Sciatic nerve (tissue), 2 donors: ENCODE measurements around the gene MAN1A1. TPM values are rescaled to one million over a fixed set of nuclear protein-coding genes. Genes with fewer than 3 reads are reported as not detected.
"Not testable (repeated sequence)": the region's sequence is repeated elsewhere in the genome, so short reads cannot be mapped to it uniquely, and the experiment has no call there.

Experiments used
- ATAC-seq: fragments of 200-7000 bp; cut with Tn5 transposase; one replicate; pipeline ENCODE4 v1.9.1; 2020; ENCODE audit warnings: mild to moderate bottlenecking, moderate library complexity
- DNase-seq: peaks from one replicate; pipeline ENCODE4 v3.0.0-alpha.2; 2020; ENCODE audit warnings: low spot score
- intact Hi-C: fragments of 100-400 bp; cut with DNase I; formaldehyde crosslinking; loops from one replicate; pipeline ENCODE4 v1.14.2; 2022
- total RNA-seq: library from RNA; stranded (reverse); fragmentation: NEBNext Ultra II Directional; extraction: Animal tissue kit (Norgen Biotek cat#: 25700); gene quantifications from one replicate; pipeline ENCODE4 v1.2.1, GENCODE V29; 2021
- donor health status: DM: no; HTN: no; CAD: no.
- donor health status: DM: no; HTN: no; CAD: no.

Gene MAN1A1
- total RNA-seq: 65.1 TPM

GRCh38 chr6:119349361-119350201 lies at the start of gene MAN1A1:
Gene MAN1A1, minus strand, starts transcription at chr6:119349761. Its CDS starts 696 bp downstream, at chr6:119349065.
- ATAC-seq: peak; percentile 93
- intact Hi-C loops: no loop called here
- peak; percentile 94 for DNase-seq

GRCh38 chr6:119395192-119395591 lies 45.6 kb upstream of the MAN1A1 start:
- ATAC-seq: no peak
- intact Hi-C loops: no loop called here
- no peak for DNase-seq

- DNase-seq (no peak), ATAC-seq (no peak)
- intact Hi-C loops: no loop called here
Measured at GRCh38 chr6:119390247-119390793, 40.8 kb upstream of the MAN1A1 start.

GRCh38 chr6:119385994-119386393 lies 36.4 kb upstream of the MAN1A1 start:
- ATAC-seq (no peak), DNase-seq (no peak)
- intact Hi-C loops: no loop called here

- ATAC-seq: no peak
- intact Hi-C loops: no loop called here
- no peak for DNase-seq
Measured at GRCh38 chr6:119384444-119384843, 34.9 kb upstream of the MAN1A1 start.

- intact Hi-C loops: no loop called here
- ATAC-seq (no peak), DNase-seq (no peak)
Measured at GRCh38 chr6:119379809-119380208, 30.2 kb upstream of the MAN1A1 start.

GRCh38 chr6:119377043-119377442 lies 27.5 kb upstream of the MAN1A1 start:
- ATAC-seq, DNase-seq, intact Hi-C loops: not testable (repeated sequence)

- no peak for ATAC-seq
- DNase-seq: no peak
- intact Hi-C loops: no loop called here
Measured at GRCh38 chr6:119370080-119370479, 20.5 kb upstream of the MAN1A1 start.

- intact Hi-C loops: no loop called here
- DNase-seq (no peak), ATAC-seq (no peak)
Measured at GRCh38 chr6:119368921-119369320, 19.4 kb upstream of the MAN1A1 start.

- DNase-seq (no peak), ATAC-seq (no peak)
- intact Hi-C loops: no loop called here
Measured at GRCh38 chr6:119361209-119361608, 11.6 kb upstream of the MAN1A1 start.

- ATAC-seq: no peak
- intact Hi-C loops: no loop called here
- no peak for DNase-seq
Measured at GRCh38 chr6:119360262-119360915, 10.8 kb upstream of the MAN1A1 start.

- ATAC-seq: no peak
- DNase-seq: no peak
Measured at GRCh38 chr6:119355890-119356289, 6.3 kb upstream of the MAN1A1 start.

GRCh38 chr6:119355157-119355556 lies 5.6 kb upstream of the MAN1A1 start:
- no peak for DNase-seq
- ATAC-seq: peak; percentile 89
- intact Hi-C loops: no loop called here

More at GRCh38 chr6:119355890-119356289, 6.3 kb upstream of the MAN1A1 start:
- intact Hi-C loops: no loop called here

GRCh38 chr6:119353696-119354095 lies 4.1 kb upstream of the MAN1A1 start:
- intact Hi-C loops: no loop called here
- DNase-seq (no peak), ATAC-seq (no peak)

GRCh38 chr6:119352001-119352400 lies 2.4 kb upstream of the MAN1A1 start:
- DNase-seq: no peak

GRCh38 chr6:119350952-119351372 lies 1.4 kb upstream of the MAN1A1 start:
- ATAC-seq: no peak
- DNase-seq: no peak
- intact Hi-C loops: no loop called here

More at GRCh38 chr6:119352001-119352400, 2.4 kb upstream of the MAN1A1 start:
- no peak for ATAC-seq
- intact Hi-C loops: no loop called here

- intact Hi-C loops: no loop called here
- DNase-seq (no peak), ATAC-seq (peak; percentile 54)
Measured at GRCh38 chr6:119350202-119350951, 816 bp upstream of the MAN1A1 start.

GRCh38 chr6:119348748-119349360 lies 707 bp downstream of the MAN1A1 start:
- peak; percentile 63 for DNase-seq
- intact Hi-C loops: no loop called here
- peak; percentile 0 for ATAC-seq
